PFSK-1 (cell line): ENCODE data around the gene MGLL.

ENCODE experiments used
- FOXP2 ChIP-seq: optimal IDR thresholded peaks from 2 replicates; pipeline ENCODE3; 2011; ENCODE audit warnings: borderline replicate concordance, control low read depth, inconsistent platforms; ENCODE audit not compliant: insufficient read depth; ENCODE audit errors: extremely low read length, extremely low read depth
- POLR2AphosphoS5 ChIP-seq: IDR thresholded peaks from 2 replicates; pipeline ENCODE4 v1.6.1; 2012; ENCODE audit warnings: low read depth, mild to moderate bottlenecking, control low read depth, low read length, moderate library complexity
- REST ChIP-seq, 2 experiments: IDR thresholded peaks; 2 replicates each; pipeline versions ENCODE4 v1.6.1 to v1.8.0; 2011 to 2012; ENCODE audit warnings: low read depth in 2 of 2, low read length in 2 of 2, control low read depth in 1 of 2, inconsistent platforms in 1 of 2, mild to moderate bottlenecking in 1 of 2, moderate library complexity in 1 of 2; ENCODE audit not compliant: insufficient read depth in 1 of 2
- SIN3A ChIP-seq: IDR thresholded peaks from 2 replicates; pipeline ENCODE4 v1.6.1; 2012; ENCODE audit warnings: mild to moderate bottlenecking, low read length, moderate library complexity, borderline replicate concordance; ENCODE audit not compliant: insufficient read depth
- TAF1 ChIP-seq: IDR thresholded peaks from 2 replicates; pipeline ENCODE4 v1.6.1; 2012; ENCODE audit warnings: low read length, control low read depth, borderline replicate concordance; ENCODE audit not compliant: insufficient read depth

Gene MGLL

GRCh38 chr3:127865941-127866340 lies 43.6 kb upstream of the MGLL start:
- TF ChIP-seq REST (IDR thresholded peaks at IDR 0.05; ENCODE audit: insufficient read depth in 1 of 2, low read depth in 2 of 2, low read length in 2 of 2) (no peak), SIN3A (no peak)

- TF ChIP-seq SIN3A (no peak), FOXP2 (no peak), TAF1 (no peak), POLR2AphosphoS5 (no peak), REST (IDR thresholded peaks at IDR 0.05; ENCODE audit: insufficient read depth in 1 of 2, low read depth in 2 of 2, low read length in 2 of 2) (no peak)
Observed at GRCh38 chr3:127860211-127860696, 37.9 kb upstream of the MGLL start.

GRCh38 chr3:127859730-127860129 lies 37.4 kb upstream of the MGLL start:
- no peak for TF ChIP-seq SIN3A
- no peak for TF ChIP-seq TAF1
- TF ChIP-seq FOXP2, result no peak
- no peak for TF ChIP-seq REST (IDR thresholded peaks at IDR 0.05; ENCODE audit: insufficient read depth in 1 of 2, low read depth in 2 of 2, low read length in 2 of 2)
- no peak for TF ChIP-seq POLR2AphosphoS5

- TF ChIP-seq POLR2AphosphoS5, result no peak
- no peak for TF ChIP-seq SIN3A
- TF ChIP-seq REST (IDR thresholded peaks at IDR 0.05; ENCODE audit: insufficient read depth in 1 of 2, low read depth in 2 of 2, low read length in 2 of 2), result no peak
- TF ChIP-seq TAF1, result no peak
- no peak for TF ChIP-seq FOXP2
Observed at GRCh38 chr3:127858937-127859336, 36.6 kb upstream of the MGLL start.

- TF ChIP-seq POLR2AphosphoS5 (no peak), REST (IDR thresholded peaks at IDR 0.05; ENCODE audit: insufficient read depth in 1 of 2, low read depth in 2 of 2, low read length in 2 of 2) (no peak), TAF1 (no peak), SIN3A (no peak), FOXP2 (no peak)
Observed at GRCh38 chr3:127858521-127858920, 36.2 kb upstream of the MGLL start.
